GM12864 (cell line): ENCODE results near the gene WDR31.
"Not testable (repeated sequence)": the region's sequence is repeated elsewhere in the genome, so short reads cannot be mapped to it uniquely, and the experiment has no call there.

Experiments used
- DNase-seq: peaks from one replicate; pipeline ENCODE4 v3.0.0-alpha.2; 2011; ENCODE audit warnings: low read depth
- H3K4me3 ChIP-seq: 2 replicates; pipeline ENCODE4 v1.5.1; 2011; ENCODE audit warnings: mild to moderate bottlenecking, low read depth, low read length, control low read depth
- CTCF ChIP-seq: IDR thresholded peaks from 2 replicates; pipeline ENCODE4 v1.5.1; 2011; ENCODE audit warnings: low read depth, mild to moderate bottlenecking, moderate library complexity, low read length, control low read depth, inconsistent platforms; ENCODE audit errors: missing control alignments

WDR31 gene

GRCh38 chr9:113372059-113372458 is 32.0 kb upstream of the WDR31 start:
- no peak overlapping the region for H3K4me3 ChIP-seq
- no peak for DNase-seq
- no peak for TF ChIP-seq CTCF

- no peak for TF ChIP-seq CTCF
- no peak for DNase-seq
- H3K4me3 ChIP-seq = no peak overlapping the region
Observed at GRCh38 chr9:113370806-113371325, 30.8 kb upstream of the WDR31 start.

GRCh38 chr9:113369855-113370140 is 29.7 kb upstream of the WDR31 start:
- H3K4me3 ChIP-seq = no peak overlapping the region
- no peak for TF ChIP-seq CTCF
- DNase-seq = no peak

DNA sequence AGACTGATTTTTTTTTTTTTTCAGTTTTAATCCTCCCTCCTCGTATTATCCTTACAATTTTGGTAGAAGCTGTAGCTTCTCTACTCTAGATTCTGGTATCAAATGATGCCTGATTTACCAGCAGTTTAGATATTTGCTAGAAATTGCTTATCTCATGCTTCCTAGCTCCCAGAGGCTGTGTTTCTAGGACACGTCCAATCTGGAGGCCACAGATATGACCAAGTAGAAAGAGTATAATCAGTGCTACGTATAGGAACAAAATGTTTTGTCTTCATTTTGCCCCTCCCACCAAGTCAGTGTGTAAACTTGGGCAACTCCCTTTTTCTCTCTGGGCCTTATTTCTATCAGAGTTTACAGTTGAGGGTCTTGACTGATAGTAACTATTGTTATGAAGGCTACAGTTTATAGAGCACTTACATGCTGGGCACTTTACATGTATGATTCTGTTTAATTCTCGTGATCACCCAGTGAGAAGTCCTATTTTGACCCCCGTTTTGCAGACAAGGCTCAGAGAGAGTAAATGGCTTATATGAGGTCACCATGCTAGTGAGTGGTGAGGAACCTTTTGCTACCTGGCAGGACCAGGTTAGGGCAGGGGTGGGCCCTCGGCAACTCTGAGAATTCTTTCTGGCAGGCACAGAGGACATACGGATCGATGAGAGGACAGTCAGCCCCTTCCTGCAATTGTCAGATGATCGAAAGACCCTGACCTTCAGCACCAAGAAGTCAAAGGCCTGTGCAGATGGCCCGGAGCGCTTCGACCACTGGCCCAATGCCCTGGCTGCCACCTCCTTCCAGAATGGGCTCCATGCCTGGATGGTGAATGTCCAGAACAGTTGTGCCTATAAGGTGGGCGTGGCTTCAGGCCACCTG is 29.1 kb upstream of the WDR31 start:
- no peak overlapping the region for H3K4me3 ChIP-seq
- no peak for DNase-seq
- no peak for TF ChIP-seq CTCF

GRCh38 chr9:113368348-113368981 is 28.4 kb upstream of the WDR31 start:
- H3K4me3 ChIP-seq = no peak overlapping the region
- TF ChIP-seq CTCF = no peak
- DNase-seq = no peak

DNA sequence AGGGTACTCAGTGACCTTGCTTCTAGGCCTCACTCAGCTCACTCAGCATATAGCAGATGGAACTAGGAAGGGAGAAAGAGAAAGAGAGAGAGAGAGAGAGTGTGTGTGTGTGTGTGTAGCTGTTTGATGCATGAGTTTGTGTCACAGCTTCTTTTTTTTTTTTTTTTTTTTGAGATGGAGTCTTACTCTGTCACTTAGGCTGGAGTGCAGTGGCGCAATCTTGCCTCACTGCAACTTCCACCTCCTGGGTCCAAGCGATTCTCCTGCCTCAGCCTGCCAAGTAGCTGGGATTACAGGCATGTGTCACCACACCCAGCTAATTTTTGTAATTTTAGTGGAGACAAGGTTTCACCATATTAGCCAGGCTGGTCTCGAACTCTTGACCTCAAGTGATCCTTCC is 25.6 kb upstream of the WDR31 start:
- not testable (repeated sequence) for H3K4me3 ChIP-seq, DNase-seq

DNA sequence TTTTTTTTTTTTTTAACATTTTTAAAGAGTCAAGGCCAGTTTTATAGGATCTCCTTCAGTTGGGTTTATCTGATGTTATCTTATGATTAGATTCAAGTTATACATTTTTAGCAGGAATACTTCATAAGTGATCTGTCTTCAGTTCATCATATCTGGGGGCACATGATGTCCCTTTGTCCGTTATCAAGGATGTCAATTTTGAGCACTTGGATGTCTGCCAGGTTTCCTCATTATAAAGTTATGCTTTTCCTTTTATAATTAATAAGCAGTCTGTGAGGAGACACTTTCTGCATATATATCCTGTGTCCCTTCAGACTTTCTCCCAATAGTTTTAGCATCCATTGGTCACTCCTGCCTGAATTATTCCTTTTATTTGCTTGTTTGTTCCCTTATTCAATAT is 24.9 kb upstream of the WDR31 start:
- TF ChIP-seq CTCF = no peak
- no peak for DNase-seq

More for the DNA sequence above, 24.9 kb upstream of the WDR31 start:
- H3K4me3 ChIP-seq = no peak overlapping the region
